ENCODE results near the gene ANGPT4.

Gene ANGPT4

DNA sequence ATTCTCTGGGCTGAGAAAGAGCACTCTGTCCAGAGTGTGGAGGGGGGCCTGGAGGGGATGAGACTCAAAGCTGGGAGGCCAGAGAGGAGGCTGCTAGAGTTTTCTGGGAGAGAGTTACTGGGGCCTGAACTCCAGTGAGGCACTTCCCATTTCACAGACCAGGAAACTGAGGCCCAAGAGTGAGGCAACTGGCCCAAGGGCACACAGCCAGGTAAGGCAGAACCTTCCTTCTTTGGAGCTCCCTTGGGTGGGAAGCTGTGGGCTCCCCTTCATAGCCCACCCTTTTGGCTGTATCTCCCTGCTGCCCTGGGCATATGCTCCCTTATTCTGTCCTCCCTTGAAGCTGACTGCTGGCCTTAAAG lies 34.4 kb downstream of the ANGPT4 start:
- no peak for DNase-seq
- no peak overlapping the region for H3K4me3 ChIP-seq (ENCODE audit: low read depth, low read length)
- TF ChIP-seq, protein P1, sequence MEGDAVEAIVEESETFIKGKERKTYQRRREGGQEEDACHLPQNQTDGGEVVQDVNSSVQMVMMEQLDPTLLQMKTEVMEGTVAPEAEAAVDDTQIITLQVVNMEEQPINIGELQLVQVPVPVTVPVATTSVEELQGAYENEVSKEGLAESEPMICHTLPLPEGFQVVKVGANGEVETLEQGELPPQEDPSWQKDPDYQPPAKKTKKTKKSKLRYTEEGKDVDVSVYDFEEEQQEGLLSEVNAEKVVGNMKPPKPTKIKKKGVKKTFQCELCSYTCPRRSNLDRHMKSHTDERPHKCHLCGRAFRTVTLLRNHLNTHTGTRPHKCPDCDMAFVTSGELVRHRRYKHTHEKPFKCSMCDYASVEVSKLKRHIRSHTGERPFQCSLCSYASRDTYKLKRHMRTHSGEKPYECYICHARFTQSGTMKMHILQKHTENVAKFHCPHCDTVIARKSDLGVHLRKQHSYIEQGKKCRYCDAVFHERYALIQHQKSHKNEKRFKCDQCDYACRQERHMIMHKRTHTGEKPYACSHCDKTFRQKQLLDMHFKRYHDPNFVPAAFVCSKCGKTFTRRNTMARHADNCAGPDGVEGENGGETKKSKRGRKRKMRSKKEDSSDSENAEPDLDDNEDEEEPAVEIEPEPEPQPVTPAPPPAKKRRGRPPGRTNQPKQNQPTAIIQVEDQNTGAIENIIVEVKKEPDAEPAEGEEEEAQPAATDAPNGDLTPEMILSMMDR (IDR thresholded peaks at IDR 0.05; ENCODE audit: low read depth, low read length) = no peak
- no peaks in the 10 kb centered on the region for H3K27me3 ChIP-seq (ENCODE audit: insufficient read depth, low read depth, severe bottlenecking)
- H3K9me3 ChIP-seq (ENCODE audit: severe bottlenecking) = no peaks in the 10 kb centered on the region
- no peaks in the 10 kb centered on the region for H3K36me3 ChIP-seq
- H3K27ac ChIP-seq = no peak overlapping the region

DNA sequence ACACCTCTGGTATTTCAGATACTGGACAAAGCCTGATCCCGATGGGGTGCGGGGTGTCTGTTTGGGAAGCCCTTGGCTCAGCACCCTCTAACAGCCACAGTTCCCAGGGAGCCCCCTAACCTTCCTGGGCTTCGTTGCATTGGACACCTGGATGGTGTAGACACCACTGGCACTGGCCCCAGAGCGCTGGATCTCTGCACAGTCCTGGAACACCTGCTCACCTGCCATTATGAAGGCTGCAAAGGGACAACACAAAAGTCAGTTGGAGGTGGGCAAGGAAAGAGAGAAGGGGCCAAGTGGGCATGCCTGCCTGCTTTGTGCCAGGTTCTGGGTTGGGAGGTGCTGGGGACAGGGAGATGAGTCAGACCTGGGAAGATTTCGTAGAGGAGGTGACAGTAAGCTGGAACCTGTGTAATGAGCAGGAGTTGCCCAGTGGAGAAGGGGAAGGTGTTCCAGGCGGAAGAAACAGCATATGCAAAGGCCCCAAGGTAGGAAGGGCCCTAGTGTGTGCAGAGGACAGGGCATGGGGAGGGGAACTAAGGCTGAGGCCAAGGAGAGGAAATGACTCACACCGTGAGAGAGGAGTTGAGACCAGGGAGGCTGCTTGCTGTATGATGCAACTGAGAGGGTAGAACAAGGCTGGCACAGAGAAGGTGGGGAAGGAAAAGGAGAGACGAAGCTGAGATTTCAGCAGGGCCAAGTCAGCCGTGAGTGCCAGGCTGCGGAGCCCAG lies 34.9 kb downstream of the ANGPT4 start:
- H3K27ac ChIP-seq = no peak overlapping the region
- no peaks in the 10 kb centered on the region for H3K36me3 ChIP-seq
- no peaks in the 10 kb centered on the region for H3K27me3 ChIP-seq (ENCODE audit: insufficient read depth, low read depth, severe bottlenecking)
- H3K9me3 ChIP-seq (ENCODE audit: severe bottlenecking) = no peaks in the 10 kb centered on the region
- TF ChIP-seq, protein P1 (IDR thresholded peaks at IDR 0.05; ENCODE audit: low read depth, low read length) = no peak
- no peak for DNase-seq
- no peak overlapping the region for H3K4me3 ChIP-seq (ENCODE audit: low read depth, low read length)

DNA sequence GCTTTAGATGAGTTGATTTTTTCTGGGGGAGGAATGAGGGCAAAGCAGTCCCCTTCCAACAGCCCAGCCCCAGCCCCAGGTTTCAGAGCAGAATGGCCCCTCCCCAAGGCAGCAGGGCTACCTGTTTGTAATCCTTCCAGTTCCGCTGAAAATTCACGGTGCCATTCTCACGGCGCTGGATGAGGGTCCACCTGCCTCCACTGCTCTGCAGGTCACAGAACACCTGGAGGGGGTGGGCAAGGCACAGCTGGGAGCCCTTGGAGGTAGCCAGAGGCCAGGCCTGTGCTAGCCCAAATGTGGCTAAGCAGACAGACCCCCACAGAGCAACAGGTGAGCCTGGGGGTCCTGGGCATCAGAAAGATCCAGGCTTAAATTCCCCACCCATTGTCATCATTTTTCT lies 36.5 kb downstream of the ANGPT4 start:
- Histone ChIP-seq H3K27me3 (ENCODE audit: insufficient read depth, low read depth, severe bottlenecking) (no peaks in the 10 kb centered on the region), H3K9me3 (ENCODE audit: severe bottlenecking) (no peaks in the 10 kb centered on the region), H3K27ac (no peak overlapping the region), H3K36me3 (no peaks in the 10 kb centered on the region), H3K4me3 (ENCODE audit: low read depth, low read length) (no peak overlapping the region)
- DNase-seq = no peak
- TF ChIP-seq, protein P1 (IDR thresholded peaks at IDR 0.05; ENCODE audit: low read depth, low read length) = no peak

DNA sequence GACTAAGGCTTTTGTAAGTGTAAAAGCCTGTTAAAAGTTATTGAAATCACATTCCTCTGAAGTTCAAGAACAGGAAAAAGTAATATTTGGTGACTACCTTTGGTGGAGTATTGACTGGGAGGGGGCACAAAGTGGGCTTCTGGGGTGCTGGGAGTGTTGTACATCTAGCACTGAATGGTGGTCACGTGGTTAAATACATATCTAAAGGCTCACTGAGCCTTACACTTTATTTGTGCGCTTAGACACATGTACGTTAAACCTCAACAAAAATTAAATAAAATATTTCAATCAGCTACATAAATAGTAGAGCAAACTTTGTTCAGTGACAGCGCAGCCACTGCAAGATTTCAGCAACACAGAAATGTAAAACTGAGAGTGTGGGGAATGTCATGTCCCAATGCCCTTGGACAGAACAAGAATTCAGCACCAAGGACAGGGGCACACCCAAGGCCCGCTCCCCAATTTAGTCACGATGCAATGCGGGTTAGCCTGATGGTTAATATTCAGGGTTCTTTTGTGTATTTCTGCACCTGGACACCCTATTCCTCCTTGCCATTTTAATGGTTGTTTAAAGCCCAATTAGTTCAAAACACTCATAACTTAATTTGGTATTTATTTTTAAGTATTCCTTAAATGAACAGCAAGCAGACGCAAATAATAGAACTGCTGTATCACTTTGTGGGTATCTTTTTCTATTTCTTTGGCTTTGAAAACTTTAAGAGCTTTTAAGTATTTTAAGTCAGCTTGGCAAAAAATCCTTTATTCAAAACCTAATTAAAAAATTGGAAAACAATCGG lies 37.4 kb downstream of the ANGPT4 start:
- no peaks in the 10 kb centered on the region for H3K9me3 ChIP-seq (ENCODE audit: severe bottlenecking)
- H3K27me3 ChIP-seq (ENCODE audit: insufficient read depth, low read depth, severe bottlenecking) = no peaks in the 10 kb centered on the region
- no peaks in the 10 kb centered on the region for H3K36me3 ChIP-seq
- no peak overlapping the region for H3K4me3 ChIP-seq (ENCODE audit: low read depth, low read length)
- no peak for DNase-seq
- TF ChIP-seq, protein P1 (IDR thresholded peaks at IDR 0.05; ENCODE audit: low read depth, low read length) = no peak
- H3K27ac ChIP-seq = no peak overlapping the region

DNA sequence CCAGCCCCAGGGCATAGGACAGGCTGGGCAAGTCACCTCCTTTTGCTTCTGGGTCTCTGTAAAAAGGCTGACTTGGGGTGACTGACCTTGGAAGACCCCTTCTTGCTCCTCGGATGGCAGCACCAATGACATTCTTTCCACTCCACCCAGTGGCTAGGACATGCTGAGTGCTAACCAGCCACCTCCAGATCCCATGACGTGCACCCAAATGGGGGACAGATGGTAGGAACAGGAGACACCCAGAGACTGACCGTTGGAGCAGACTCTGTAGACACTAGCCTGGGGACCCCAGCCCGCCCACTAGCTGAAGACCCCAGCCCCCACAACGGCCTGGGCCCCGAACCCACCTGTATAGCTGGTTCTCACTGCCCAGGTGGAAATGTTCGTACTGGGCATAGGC lies 38.3 kb downstream of the ANGPT4 start:
- no peaks in the 10 kb centered on the region for H3K27me3 ChIP-seq (ENCODE audit: insufficient read depth, low read depth, severe bottlenecking)
- no peaks in the 10 kb centered on the region for H3K36me3 ChIP-seq
- TF ChIP-seq, protein P1 (IDR thresholded peaks at IDR 0.05; ENCODE audit: low read depth, low read length) = no peak
- DNase-seq = no peak
- H3K27ac ChIP-seq = no peak overlapping the region
- no peak overlapping the region for H3K4me3 ChIP-seq (ENCODE audit: low read depth, low read length)
- H3K9me3 ChIP-seq (ENCODE audit: severe bottlenecking) = no peaks in the 10 kb centered on the region

Measured in WERI-Rb-1 (cell line).